HG03139 (cell line): ENCODE results near the gene FBXL7.

Experiments
- ATAC-seq: cut with Tn5 transposase; IDR thresholded peaks from one replicate; pipeline ENCODE4 v1.9.1; 2021; ENCODE audit not compliant: unreplicated experiment

FBXL7 gene

DNA sequence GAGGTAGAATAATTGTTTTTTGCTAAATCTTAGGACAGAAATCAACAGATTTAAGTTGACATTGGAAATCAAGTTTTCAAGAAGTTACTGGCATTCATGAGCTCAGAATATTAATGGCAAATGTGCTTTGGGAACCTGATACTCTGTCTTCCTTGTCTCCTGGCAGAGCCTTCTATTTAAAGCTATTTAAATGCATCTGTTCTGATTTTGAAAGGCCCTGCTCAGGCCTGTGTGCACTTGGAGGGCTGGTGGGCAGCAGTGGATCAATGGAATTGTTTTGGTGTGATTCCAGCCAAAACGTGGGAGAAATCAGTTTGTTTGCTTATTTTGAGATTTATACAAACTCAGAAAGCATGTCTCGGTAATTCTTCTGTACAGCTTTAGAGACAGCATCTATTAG is 38.5 kb downstream of the FBXL7 start:
- no peak for ATAC-seq

- no peak for ATAC-seq
These were observed 40.0 kb downstream of the FBXL7 start for GRCh38 chr5:15539951-15540350.

DNA sequence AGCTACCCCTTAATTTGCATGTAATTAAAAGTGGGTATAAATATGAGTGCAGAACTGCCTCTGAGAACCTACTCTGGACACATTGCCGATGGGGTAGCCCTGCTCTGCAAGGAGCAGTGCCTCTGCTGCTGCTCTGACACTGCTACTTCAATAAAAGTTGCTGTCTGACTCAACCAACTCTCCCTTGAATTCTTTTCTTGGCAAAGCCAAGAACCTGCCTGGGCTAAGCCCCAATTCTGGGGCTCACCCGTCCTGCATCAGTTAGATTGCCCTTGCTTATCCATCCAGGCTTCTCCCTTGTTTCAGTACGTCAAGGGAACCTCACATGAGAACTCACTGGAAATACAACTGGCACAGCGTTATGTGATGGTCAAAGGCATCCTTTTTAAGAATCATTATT is 44.1 kb downstream of the FBXL7 start:
- no peak for ATAC-seq

- no peak for ATAC-seq
These were observed 45.1 kb downstream of the FBXL7 start for GRCh38 chr5:15545082-15545481.

GRCh38 chr5:15547261-15547839 is 47.4 kb downstream of the FBXL7 start:
- no peak for ATAC-seq

- no peak for ATAC-seq
These were observed 50.0 kb downstream of the FBXL7 start for GRCh38 chr5:15549961-15550360.

DNA sequence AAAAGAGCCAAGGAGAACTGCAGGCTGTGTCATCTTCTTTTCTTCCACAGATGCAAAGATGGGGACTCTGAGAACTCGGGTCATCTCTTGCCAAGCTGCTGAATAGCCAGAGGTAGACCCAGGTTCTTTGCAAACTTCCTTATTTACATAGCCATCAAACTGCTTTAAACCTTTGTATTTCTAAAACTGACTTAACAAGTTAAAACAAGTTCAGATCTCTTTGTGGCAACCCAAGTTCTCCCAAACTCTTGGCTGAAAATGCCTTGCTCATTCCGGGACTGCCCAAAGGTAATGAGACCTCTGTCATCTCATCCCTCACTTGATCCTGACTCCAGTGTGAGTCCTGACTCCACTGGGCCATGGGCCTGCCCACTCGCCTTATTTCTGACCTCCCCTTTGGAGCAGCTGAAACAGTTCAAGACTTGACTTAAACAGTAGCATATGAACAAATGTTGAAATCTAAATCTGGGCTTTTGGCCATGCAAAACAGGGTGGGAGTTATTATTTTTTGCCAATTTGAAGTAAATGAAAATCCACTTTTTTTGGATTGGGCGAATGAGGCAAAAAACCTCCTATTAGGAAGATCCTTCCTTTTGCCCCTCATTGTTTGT is 50.6 kb downstream of the FBXL7 start:
- no peak for ATAC-seq

DNA sequence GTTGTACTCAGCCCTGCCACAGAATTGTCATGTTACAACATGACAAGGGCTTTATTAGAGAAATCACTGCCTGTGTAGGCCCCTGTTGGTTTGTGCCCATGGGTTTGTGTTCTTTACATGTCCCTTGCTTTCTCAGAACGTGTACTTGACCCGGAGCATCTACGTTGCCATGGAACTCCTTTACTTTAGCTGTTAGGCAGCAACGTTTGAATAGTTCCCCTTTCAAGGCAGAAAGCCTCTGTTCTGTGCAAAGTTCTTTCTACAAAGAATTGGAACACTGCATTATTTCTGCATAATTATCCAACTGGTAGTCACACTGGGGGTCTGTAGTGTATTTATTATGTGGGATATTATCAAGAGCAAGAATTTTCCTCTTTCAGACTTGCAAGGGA is 51.1 kb downstream of the FBXL7 start:
- ATAC-seq: no peak

DNA sequence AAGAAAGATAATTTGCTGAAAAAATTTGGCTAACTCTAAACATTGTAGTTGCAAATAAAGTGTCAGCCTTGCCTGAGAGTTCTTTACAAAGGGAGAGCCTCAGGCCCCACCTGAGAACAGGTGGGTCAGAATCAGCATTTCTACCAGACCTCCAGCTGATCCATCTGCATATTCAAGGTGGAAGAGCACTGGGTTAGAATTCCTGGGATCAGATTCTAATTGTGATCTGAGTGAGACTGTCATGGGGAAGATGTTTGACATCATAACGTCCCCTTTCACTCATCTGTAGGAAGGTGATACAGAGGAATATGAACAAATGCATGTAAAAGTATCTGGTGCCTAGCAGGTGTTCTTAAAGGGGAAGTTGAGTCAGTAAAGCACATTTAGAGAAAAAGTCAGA is 54.6 kb downstream of the FBXL7 start:
- ATAC-seq: no peak

DNA sequence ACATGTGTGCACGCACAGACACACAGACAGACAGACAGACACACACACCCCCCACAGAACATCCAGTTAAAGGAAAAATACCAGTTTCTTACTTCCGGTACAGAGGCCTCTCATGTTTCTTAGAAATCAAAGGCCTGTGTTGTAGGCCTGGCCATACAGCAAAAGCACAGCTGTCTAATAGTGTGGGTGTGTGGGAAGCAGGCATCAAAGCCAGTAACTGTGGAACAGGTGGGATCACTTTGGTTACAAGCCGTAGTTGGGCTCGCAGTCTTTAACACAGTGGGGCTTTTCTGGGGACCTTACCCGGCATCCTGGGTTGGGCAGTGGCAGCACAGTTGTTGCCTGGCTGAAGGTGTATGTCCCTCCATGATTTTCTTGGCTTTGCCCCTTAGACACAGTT is 55.2 kb downstream of the FBXL7 start:
- ATAC-seq: no peak

DNA sequence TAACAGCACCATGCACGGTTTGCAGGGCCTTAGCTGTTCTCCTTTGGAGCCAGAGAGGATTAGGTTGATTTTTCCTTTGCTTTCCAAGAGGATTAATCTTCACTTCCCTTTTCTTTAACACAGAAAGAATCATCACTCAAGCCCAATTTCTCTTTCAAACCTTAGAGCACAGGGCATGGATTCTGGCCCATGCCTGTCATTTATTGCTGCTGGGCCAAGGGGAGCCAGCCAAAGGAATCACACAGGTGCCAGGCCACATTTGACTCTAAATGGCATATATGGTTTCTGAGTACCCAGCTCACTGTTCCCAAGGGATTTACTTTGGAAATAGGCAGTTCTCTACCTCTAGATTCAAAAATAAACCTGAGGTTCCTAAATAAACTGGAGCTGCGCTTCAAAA is 58.3 kb downstream of the FBXL7 start:
- ATAC-seq: no peak

GRCh38 chr5:15558681-15559080 is 58.7 kb downstream of the FBXL7 start:
- no peak for ATAC-seq

DNA sequence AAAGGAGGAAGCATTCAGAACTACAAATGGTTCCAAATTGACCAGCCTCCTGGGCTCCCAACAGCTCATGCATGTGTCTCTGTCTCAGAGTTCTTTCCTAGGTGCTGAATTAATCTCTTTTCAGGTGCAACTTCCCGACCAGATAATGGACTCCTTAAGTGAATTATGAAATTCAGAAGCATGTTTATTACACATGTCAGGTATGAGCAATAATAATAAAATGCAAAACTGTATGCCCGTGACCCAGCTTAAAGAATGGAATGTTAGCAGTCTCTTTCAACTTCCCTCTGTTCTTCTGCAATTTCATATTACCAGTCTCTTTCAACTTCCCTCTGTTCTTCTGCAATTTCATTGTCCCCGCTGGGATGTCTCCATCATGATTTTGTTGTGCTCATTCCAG is 60.4 kb downstream of the FBXL7 start:
- ATAC-seq: no peak

GRCh38 chr5:15564523-15564922 is 64.5 kb downstream of the FBXL7 start:
- ATAC-seq: no peak

DNA sequence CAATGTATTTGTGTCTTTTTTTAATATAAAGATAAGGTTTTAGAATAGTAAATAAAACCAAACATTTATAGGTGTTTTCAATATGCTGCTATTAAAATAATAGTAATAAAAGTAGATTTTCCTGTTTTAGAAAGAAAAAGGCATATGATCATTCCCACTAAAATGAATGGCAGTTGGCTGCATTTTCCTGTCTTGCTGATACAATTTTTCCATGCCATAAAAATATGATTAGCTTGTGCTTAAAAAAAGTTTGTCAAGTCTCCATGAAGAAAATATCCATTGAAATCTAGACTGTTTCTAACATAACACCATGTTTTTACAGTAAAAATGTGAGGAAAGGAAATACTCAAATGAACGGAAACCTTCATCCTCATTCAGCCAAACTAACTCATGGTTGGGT is 65.0 kb downstream of the FBXL7 start:
- ATAC-seq: no peak

DNA sequence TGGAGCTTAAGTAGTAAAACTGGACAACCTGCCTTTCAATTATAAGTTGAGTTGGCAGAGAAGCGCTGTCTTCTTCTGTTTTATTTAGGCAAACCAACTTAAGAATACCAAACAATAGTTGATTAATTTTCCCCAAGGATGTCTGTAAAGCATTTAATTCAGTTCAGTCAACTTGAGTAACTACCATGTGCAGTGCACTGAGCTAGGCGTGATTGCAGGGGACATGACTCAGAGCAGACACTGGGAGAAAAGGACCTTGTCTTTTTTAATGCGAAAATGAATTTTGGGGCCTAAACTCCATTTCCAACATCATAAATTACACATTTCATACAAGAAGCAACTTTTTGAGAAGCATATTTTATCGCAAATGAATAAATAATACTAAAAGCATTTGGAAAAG is 66.3 kb downstream of the FBXL7 start:
- no peak for ATAC-seq

DNA sequence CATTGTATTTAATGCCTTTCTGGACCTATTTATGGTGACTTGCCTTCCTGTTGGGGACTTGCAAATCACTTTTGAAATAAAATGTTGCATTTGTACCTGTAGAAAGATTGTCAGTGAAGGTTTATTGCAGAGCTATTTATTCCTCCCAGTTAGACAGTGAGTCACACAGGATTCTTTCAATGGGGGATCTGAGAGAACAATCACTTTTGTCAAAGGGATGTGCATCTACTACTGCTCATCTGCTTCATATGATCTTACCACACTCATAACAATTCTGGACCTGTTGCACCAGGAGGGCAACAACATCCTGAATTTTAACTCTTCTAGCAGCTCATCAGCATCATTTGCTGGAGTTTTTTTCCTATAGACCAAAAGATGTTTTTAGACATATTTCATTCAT is 66.8 kb downstream of the FBXL7 start:
- ATAC-seq: no peak

GRCh38 chr5:15570491-15570890 is 70.5 kb downstream of the FBXL7 start:
- ATAC-seq: no peak

DNA sequence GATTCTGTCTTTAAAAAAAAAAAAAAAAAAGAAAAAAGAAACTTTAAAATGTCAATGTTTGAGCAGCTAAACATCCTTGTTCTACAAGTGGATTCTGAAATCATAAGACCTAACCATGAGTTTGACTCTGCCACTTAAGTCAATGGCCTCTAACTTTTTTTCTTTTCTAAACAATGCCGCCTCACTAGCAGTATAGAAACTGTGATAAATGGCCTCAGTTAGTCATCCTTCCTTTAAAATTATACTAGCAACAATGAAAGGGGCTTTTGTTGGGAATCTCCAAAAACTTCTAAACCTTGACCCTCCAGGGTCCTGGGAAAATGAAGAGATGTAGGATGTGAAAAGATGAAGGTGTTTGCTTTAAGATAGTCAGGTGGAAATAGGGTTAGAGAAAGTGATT is 71.1 kb downstream of the FBXL7 start:
- no peak for ATAC-seq

DNA sequence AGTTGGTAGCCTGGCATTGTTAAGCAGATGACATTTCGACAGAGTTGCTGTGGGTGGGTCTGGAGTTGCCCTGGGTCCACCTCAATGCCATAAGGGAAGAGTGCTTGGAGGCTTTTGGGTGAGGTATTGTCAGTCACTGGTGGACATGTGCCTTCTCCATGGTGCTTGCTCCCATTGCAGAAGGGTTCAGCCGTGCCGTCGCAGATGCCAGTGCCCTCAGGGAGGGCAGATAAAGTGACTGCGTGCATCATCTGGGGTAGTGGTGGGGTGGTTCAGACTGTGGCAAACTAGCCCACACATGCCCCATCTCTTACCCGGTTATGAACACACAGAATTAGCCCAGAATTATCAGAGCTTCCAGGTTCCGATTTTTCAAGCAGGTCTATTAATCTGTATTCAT is 71.6 kb downstream of the FBXL7 start:
- ATAC-seq: no peak

GRCh38 chr5:15573590-15573989 is 73.6 kb downstream of the FBXL7 start:
- no peak for ATAC-seq

DNA sequence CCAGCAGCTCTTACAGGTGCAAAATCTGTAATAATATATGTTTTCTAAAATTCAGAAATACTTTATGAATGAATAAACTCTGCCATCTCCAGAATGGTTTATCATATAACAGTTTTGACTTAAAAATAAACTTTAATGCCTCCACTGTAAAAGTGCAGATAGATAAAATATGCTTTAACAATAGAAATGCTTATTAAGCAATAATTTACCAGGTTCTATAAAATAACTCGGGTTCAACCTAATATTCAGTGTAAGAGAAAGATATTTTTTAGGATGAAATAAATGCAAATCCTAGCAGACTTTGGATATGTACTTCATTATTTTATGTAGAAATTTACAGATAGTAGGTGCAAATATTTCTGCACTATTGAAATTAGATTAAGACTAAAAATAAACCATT is 74.1 kb downstream of the FBXL7 start:
- ATAC-seq: no peak

DNA sequence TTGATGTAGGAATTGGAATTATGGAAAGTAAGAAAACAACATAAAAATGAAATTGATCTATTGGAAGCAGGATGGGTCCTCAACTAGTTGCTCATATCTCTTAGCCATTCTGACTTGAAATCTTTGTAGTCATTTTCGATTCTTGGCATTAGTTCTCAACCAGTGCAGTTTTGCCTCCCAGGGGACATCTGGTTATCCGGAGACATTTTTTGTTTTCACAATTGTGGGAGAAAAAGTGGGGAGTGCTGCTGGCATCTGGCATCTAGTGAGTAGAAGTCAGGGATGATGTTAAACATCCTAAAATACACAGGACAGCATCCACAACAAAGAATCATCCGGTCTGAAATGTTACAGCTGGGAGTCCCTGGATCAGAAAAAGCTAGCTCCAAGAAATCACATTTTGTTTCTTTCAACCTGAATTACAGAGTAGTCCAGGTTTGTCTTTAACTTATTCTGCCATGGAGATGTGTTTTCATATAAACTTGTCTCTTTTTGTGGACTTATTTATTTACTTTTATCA is 74.9 kb downstream of the FBXL7 start:
- ATAC-seq: no peak
